Activated CD4-positive, alpha-beta T cell treated with anti-CD3 and anti-CD28 coated beads for 36 hours (primary cell): ENCODE measurements around the gene LCN9. TPM values are rescaled to one million over a fixed set of nuclear protein-coding genes. Genes with fewer than 3 reads are reported as not detected.

Source experiments
- ATAC-seq: fragments of 200-7000 bp; cut with Tn5 transposase; one replicate; pipeline ENCODE4 v1.10.0; 2021; ENCODE audit warnings: mild to moderate bottlenecking, moderate library complexity
- CTCF ChIA-PET: fragments of 350-600 bp; sonication (Branson Sonifier 250); formaldehyde crosslinking; loops from one replicate; lab custom pipeline; 2021; ENCODE audit warnings: antibody characterized with exemption; lab: Charles Lee
- POLR2A ChIA-PET: fragments of 350-600 bp; sonication (Branson Sonifier 250); formaldehyde crosslinking; loops from one replicate; lab custom pipeline; 2021; ENCODE audit warnings: antibody characterized with exemption, inconsistent platforms; lab: Charles Lee
- DNase-seq: peaks from one replicate; pipeline ENCODE4 v3.0.0-alpha.2; 2020
- H3K27ac Mint-ChIP-seq: one replicate; pipeline ENCODE4 v1.8.0; 2021; ENCODE audit warnings: mixed read lengths
- H3K27me3 Mint-ChIP-seq: one replicate; pipeline ENCODE4 v1.8.0; 2021; ENCODE audit warnings: mixed read lengths
- H3K36me3 Mint-ChIP-seq: one replicate; pipeline ENCODE4 v1.8.0; 2021; ENCODE audit warnings: low read depth, mixed read lengths
- H3K4me1 Mint-ChIP-seq: one replicate; pipeline ENCODE4 v1.8.0; 2021; ENCODE audit warnings: mixed read lengths
- H3K4me3 Mint-ChIP-seq: one replicate; pipeline ENCODE4 v1.8.0; 2021; ENCODE audit warnings: mild to moderate bottlenecking, moderate library complexity, mixed read lengths
- H3K9me3 Mint-ChIP-seq: one replicate; pipeline ENCODE4 v1.8.0; 2021; ENCODE audit warnings: low read depth, mixed read lengths
- intact Hi-C, 2 experiments: fragments of 100-400 bp; cut with DNase I in 1 of 2; cut with micrococcal nuclease in 1 of 2; formaldehyde crosslinking; loops; one replicate each; pipeline versions ENCODE4 v1.14.2 to v1.15.1; 2022 to 2024; cut with DNase I, micrococcal nuclease
- total RNA-seq, 2 experiments: library from RNA; stranded (reverse); gene quantifications; one replicate each; pipeline ENCODE4 v1.2.3, GENCODE V29; 2021

The LCN9 gene
- total RNA-seq, 2 experiments from 2014 or later: not detected

GRCh38 chr9:135678236-135679017 is 15.3 kb downstream of the LCN9 start:
- ChIA-PET CTCF (no interaction called here), POLR2A (no interaction called here)
- ATAC-seq: no peak
- H3K27me3 Mint-ChIP-seq: peaks cover 2% of the 10 kb centered on the region
- H3K4me3 Mint-ChIP-seq: no peak overlapping the region
- no peak overlapping the region for H3K27ac Mint-ChIP-seq
- H3K4me1 Mint-ChIP-seq: no peaks in the 10 kb centered on the region
- no peaks in the 10 kb centered on the region for H3K36me3 Mint-ChIP-seq
- intact Hi-C loops: no loop called here
- no peak for DNase-seq
- no peaks in the 10 kb centered on the region for H3K9me3 Mint-ChIP-seq

- DNase-seq: no peak
- CTCF ChIA-PET: no interaction called here
- POLR2A ChIA-PET: no interaction called here
- intact Hi-C loops: no loop called here
- Mint-ChIP-seq H3K9me3 (no peaks in the 10 kb centered on the region), H3K27me3 (peaks cover 2% of the 10 kb centered on the region), H3K27ac (no peak overlapping the region), H3K4me1 (no peaks in the 10 kb centered on the region), H3K36me3 (no peaks in the 10 kb centered on the region), H3K4me3 (no peak overlapping the region)
- ATAC-seq: no peak
Observed at GRCh38 chr9:135680056-135680455, 16.9 kb downstream of the LCN9 start.

GRCh38 chr9:135681161-135681560 is 18.1 kb downstream of the LCN9 start:
- ChIA-PET POLR2A (no interaction called here), CTCF (no interaction called here)
- intact Hi-C loops: no loop called here
- H3K27ac Mint-ChIP-seq: no peak overlapping the region
- ATAC-seq: no peak
- H3K9me3 Mint-ChIP-seq: no peaks in the 10 kb centered on the region
- H3K36me3 Mint-ChIP-seq: no peaks in the 10 kb centered on the region
- no peak overlapping the region for H3K4me3 Mint-ChIP-seq
- H3K27me3 Mint-ChIP-seq: peaks cover 2% of the 10 kb centered on the region
- H3K4me1 Mint-ChIP-seq: no peaks in the 10 kb centered on the region
- DNase-seq: no peak

- DNase-seq (no peak), ATAC-seq (no peak)
- ChIA-PET POLR2A (no interaction called here), CTCF (no interaction called here)
- intact Hi-C loops: no loop called here
- Mint-ChIP-seq H3K9me3 (no peaks in the 10 kb centered on the region), H3K27ac (no peak overlapping the region), H3K36me3 (no peaks in the 10 kb centered on the region), H3K4me3 (no peak overlapping the region), H3K27me3 (peaks cover 2% of the 10 kb centered on the region), H3K4me1 (no peaks in the 10 kb centered on the region)
Observed at GRCh38 chr9:135683401-135684034, 20.4 kb downstream of the LCN9 start.

- intact Hi-C loops: no loop called here
- no peaks in the 10 kb centered on the region for H3K36me3 Mint-ChIP-seq
- ChIA-PET POLR2A (no interaction called here), CTCF (no interaction called here)
- DNase-seq (no peak), ATAC-seq (no peak)
- H3K27me3 Mint-ChIP-seq: peaks cover 2% of the 10 kb centered on the region
- H3K27ac Mint-ChIP-seq: no peak overlapping the region
- no peak overlapping the region for H3K4me3 Mint-ChIP-seq
- no peaks in the 10 kb centered on the region for H3K9me3 Mint-ChIP-seq
- no peaks in the 10 kb centered on the region for H3K4me1 Mint-ChIP-seq
Observed at GRCh38 chr9:135684691-135685090, 21.6 kb downstream of the LCN9 start.

- POLR2A ChIA-PET: no interaction called here
- peaks cover 2% of the 10 kb centered on the region for H3K27me3 Mint-ChIP-seq
- CTCF ChIA-PET: no interaction called here
- H3K9me3 Mint-ChIP-seq: no peaks in the 10 kb centered on the region
- no peaks in the 10 kb centered on the region for H3K4me1 Mint-ChIP-seq
- H3K4me3 Mint-ChIP-seq: no peak overlapping the region
- no peak for DNase-seq
- no peaks in the 10 kb centered on the region for H3K36me3 Mint-ChIP-seq
- intact Hi-C loops: no loop called here
- H3K27ac Mint-ChIP-seq: no peak overlapping the region
- no peak for ATAC-seq
Observed at GRCh38 chr9:135687216-135687615, 24.1 kb downstream of the LCN9 start.

- no peaks in the 10 kb centered on the region for H3K4me1 Mint-ChIP-seq
Observed at GRCh38 chr9:135689011-135689410, 25.9 kb downstream of the LCN9 start.

GRCh38 chr9:135690836-135691570 is 27.9 kb downstream of the LCN9 start:
- no peak for DNase-seq
- Mint-ChIP-seq H3K9me3 (no peaks in the 10 kb centered on the region), H3K27me3 (no peaks in the 10 kb centered on the region), H3K4me1 (no peaks in the 10 kb centered on the region), H3K36me3 (no peaks in the 10 kb centered on the region), H3K4me3 (no peak overlapping the region), H3K27ac (no peak overlapping the region)
- POLR2A ChIA-PET: no interaction called here
- CTCF ChIA-PET: no interaction called here
- ATAC-seq: no peak
- intact Hi-C loops: no loop called here

More at GRCh38 chr9:135689011-135689410, 25.9 kb downstream of the LCN9 start:
- intact Hi-C loops: no loop called here
- ChIA-PET CTCF (no interaction called here), POLR2A (no interaction called here)
- H3K27me3 Mint-ChIP-seq: no peaks in the 10 kb centered on the region
- H3K36me3 Mint-ChIP-seq: no peaks in the 10 kb centered on the region
- no peak overlapping the region for H3K27ac Mint-ChIP-seq
- H3K9me3 Mint-ChIP-seq: no peaks in the 10 kb centered on the region
- no peak for DNase-seq
- ATAC-seq: no peak
- H3K4me3 Mint-ChIP-seq: no peak overlapping the region

GRCh38 chr9:135692410-135692809 is 29.3 kb downstream of the LCN9 start:
- ChIA-PET POLR2A (no interaction called here), CTCF (no interaction called here)

GRCh38 chr9:135693265-135693664 is 30.2 kb downstream of the LCN9 start:
- H3K4me3 Mint-ChIP-seq: no peak overlapping the region
- H3K9me3 Mint-ChIP-seq: no peaks in the 10 kb centered on the region
- ATAC-seq: no peak
- H3K4me1 Mint-ChIP-seq: no peaks in the 10 kb centered on the region
- no peaks in the 10 kb centered on the region for H3K27me3 Mint-ChIP-seq
- no peak overlapping the region for H3K27ac Mint-ChIP-seq
- H3K36me3 Mint-ChIP-seq: no peaks in the 10 kb centered on the region
- ChIA-PET CTCF (interaction anchor here (0.6 to 0.9 kb wide), 2 partner anchors 10 to 651 kb away, joined by 3 read pairs; no protein-coding TSS in a partner anchor), POLR2A (no interaction called here)
- intact Hi-C loops: no loop called here
- no peak for DNase-seq

More at GRCh38 chr9:135692410-135692809, 29.3 kb downstream of the LCN9 start:
- intact Hi-C loops: no loop called here
- Mint-ChIP-seq H3K27ac (no peak overlapping the region), H3K27me3 (no peaks in the 10 kb centered on the region), H3K4me3 (no peak overlapping the region), H3K36me3 (no peaks in the 10 kb centered on the region), H3K4me1 (no peaks in the 10 kb centered on the region), H3K9me3 (no peaks in the 10 kb centered on the region)
- DNase-seq (no peak), ATAC-seq (no peak)

GRCh38 chr9:135693771-135694170 is 30.7 kb downstream of the LCN9 start:
- Mint-ChIP-seq H3K4me3 (no peak overlapping the region), H3K27ac (no peak overlapping the region), H3K27me3 (no peaks in the 10 kb centered on the region), H3K36me3 (no peaks in the 10 kb centered on the region), H3K4me1 (no peaks in the 10 kb centered on the region), H3K9me3 (no peaks in the 10 kb centered on the region)
- intact Hi-C loops: no loop called here
- ChIA-PET POLR2A (no interaction called here), CTCF (interaction anchor here (0.6 to 0.9 kb wide), 2 partner anchors 10 to 652 kb away, joined by 3 read pairs; no protein-coding TSS in a partner anchor)
- ATAC-seq (no peak), DNase-seq (no peak)
